Fibroblast of the aortic adventitia (primary cell): ENCODE measurements around the gene SETD6. TPM values are rescaled to one million over a fixed set of nuclear protein-coding genes. Genes with fewer than 3 reads are reported as not detected.

Experiments used
- DNase-seq: peaks from one replicate; pipeline ENCODE4 v3.0.0-alpha.2; 2010; ENCODE audit warnings: low read depth
- H3K4me3 ChIP-seq: 2 replicates; pipeline ENCODE4 v1.5.1; 2011; ENCODE audit warnings: low read depth, mild to moderate bottlenecking, control low read depth, low read length, moderate library complexity
- total RNA-seq: library from RNA; depleted of rRNA; stranded (reverse); fragments of >200 nt; gene quantifications from 2 replicates; pipeline ENCODE4 v1.2.3, GENCODE V29; 2012; ENCODE audit warnings: low replicate concordance
- TF ChIP-seq, protein P1 (sequence below): IDR thresholded peaks from 2 replicates; pipeline ENCODE4 v1.5.1; 2011; ENCODE audit warnings: mild to moderate bottlenecking, low read length, control low read depth, inconsistent platforms; ENCODE audit not compliant: insufficient read depth

The SETD6 gene
- total RNA-seq, 1 donor, result 11.7 TPM

DNA sequence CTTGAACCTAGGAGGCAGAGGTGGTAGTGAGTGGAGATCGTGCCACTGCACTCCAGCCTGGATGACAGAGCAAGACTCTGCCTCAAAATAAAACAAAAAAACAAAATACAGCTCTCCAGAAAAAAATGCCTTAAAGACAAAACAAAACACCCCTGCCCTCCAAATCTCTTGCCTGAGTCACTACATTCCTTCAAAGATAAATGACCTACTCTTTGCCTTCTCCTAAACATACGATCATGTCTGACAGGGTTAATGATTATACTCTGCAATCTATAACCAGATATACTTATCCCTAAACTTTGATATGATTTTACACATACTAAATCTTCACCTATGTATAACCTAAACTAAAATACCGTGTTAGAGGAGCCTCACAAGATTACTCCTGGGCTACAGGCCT is 1.4 kb upstream of the SETD6 start:
- no peak overlapping the region for H3K4me3 ChIP-seq
- DNase-seq, result peak; percentile 25

DNA sequence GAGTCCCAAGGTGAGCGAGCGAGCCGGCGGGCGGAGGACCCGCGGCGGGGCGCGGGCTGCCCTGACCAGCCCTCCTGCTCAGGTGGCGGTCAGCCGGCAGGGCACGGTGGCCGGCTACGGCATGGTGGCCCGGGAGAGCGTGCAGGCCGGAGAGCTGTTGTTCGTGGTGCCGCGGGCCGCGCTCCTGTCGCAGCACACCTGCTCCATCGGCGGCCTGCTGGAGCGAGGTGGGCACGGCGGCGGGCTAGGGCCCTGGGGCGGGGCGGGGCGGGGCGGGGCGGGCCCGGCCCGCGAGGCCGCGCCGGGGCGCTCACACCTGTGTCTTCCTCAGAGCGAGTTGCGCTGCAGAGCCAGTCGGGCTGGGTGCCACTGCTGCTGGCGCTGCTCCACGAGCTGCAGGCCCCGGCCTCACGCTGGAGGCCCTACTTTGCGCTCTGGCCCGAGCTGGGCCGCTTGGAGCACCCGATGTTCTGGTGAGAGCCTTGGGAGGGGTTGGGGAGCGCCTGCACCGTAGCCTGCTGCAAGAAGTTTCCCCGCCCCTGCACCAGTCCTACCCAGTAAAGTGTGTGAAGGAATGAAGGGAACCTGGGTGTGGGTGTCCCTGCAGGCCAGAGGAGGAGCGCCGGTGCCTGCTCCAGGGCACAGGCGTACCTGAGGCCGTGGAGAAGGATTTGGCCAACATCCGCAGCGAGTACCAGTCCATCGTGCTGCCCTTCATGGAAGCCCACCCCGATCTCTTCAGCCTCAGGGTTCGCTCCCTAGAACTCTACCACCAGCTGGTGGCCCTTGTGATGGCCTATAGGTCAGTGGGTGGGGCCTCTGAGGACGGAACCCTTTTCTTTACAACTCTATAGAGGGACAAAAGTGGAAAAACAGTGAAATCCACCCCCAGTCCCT is 802 bp downstream of the SETD6 start:
- TF ChIP-seq, protein P1, sequence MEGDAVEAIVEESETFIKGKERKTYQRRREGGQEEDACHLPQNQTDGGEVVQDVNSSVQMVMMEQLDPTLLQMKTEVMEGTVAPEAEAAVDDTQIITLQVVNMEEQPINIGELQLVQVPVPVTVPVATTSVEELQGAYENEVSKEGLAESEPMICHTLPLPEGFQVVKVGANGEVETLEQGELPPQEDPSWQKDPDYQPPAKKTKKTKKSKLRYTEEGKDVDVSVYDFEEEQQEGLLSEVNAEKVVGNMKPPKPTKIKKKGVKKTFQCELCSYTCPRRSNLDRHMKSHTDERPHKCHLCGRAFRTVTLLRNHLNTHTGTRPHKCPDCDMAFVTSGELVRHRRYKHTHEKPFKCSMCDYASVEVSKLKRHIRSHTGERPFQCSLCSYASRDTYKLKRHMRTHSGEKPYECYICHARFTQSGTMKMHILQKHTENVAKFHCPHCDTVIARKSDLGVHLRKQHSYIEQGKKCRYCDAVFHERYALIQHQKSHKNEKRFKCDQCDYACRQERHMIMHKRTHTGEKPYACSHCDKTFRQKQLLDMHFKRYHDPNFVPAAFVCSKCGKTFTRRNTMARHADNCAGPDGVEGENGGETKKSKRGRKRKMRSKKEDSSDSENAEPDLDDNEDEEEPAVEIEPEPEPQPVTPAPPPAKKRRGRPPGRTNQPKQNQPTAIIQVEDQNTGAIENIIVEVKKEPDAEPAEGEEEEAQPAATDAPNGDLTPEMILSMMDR, result no peak
- H3K4me3 ChIP-seq, result peak overlapping the region; percentile 84

More for the DNA sequence above, 1.4 kb upstream of the SETD6 start:
- TF ChIP-seq, protein P1, result no peak

DNA sequence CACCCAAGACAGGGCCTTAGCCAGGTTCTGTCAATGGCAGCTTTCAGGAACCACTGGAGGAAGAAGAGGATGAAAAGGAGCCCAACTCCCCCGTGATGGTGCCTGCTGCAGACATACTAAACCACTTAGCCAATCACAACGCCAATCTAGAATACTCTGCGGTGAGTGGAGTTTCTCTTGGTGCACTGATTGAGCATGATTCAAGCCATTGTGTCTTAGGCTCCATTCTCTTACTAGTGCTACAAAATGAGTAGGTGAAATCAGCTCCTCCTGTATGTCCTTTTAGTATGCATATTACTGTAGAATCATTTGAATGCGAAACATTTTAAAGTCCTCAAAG is 1.4 kb downstream of the SETD6 start:
- H3K4me3 ChIP-seq, result no peak overlapping the region
- TF ChIP-seq, protein P1, result no peak
- no peak for DNase-seq

More for the DNA sequence above, 802 bp downstream of the SETD6 start:
- DNase-seq, result no peak

DNA sequence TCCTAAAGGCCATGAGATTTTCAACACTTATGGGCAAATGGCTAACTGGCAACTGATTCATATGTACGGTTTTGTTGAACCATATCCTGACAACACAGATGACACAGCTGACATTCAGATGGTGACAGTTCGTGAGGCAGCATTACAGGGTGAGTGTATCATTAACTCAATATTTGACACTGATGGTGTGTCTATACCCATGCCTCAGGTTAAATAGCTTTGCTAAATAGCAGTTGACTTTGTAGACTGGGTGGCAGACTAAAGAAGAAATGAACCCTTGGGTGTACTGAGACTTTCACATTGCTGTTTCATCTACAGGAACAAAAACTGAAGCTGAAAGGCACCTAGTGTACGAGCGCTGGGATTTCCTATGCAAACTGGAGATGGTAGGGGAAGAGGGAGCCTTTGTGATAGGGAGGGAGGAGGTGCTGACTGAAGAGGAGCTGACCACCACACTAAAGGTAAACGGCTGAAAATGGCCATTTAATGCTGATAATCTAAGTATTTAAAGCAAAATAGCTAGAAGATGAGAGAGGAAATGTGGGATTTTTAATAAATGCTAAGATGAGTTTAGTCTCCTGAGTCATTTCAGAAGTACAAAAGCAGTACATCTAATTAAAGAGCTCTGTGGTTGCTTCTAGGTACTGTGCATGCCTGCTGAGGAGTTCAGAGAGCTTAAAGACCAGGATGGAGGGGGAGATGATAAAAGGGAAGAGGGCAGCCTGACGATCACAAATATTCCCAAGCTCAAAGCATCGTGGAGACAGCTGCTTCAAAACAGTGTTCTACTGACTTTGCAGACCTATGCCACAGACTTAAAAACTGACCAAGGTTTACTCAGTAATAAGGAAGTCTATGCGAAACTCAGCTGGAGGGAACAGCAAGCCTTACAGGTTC is 3.0 kb downstream of the SETD6 start:
- TF ChIP-seq, protein P1, result no peak
- DNase-seq, result no peak
- H3K4me3 ChIP-seq, result no peak overlapping the region

DNA sequence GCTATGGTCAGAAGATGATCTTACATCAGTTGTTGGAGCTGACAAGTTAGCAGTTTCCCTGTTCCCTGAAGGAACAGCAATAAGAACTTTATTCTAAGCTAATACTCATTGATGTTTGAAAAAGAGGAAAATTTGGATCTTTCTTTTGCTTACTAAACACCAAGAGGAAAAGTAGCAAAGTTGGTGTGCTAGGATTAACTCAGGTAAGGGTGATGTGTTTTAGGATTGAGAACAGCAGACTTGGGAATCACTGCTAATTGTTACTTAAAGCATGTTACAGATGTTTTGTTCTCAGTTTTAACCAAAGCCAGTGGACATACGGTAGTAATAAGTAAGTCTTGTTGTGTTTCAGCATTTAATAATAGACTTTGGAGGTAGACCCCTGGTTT is 3.7 kb downstream of the SETD6 start:
- no peak for DNase-seq
- TF ChIP-seq, protein P1, result no peak
- H3K4me3 ChIP-seq, result no peak overlapping the region

DNA sequence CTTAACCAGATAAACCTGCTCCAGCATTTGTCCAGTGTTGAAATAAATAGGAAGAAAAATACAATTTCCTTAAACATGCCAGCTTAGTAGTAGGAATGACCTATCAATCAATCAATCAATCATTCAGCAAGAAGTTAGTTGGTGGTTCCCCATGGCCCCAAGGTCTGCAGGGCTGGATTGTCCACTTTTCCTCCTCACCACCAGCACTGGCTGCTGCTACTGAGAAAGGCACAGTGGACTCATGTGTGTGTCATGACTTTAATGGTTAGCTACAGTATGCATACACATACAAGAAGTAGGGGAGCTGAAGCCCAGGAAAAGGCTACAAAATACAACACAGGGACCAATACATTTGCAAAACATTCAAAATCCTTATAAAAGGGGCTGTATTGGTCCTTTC is 4.4 kb downstream of the SETD6 start:
- H3K4me3 ChIP-seq, result no peak overlapping the region
- no peak for DNase-seq
- TF ChIP-seq, protein P1, result no peak
